Measurements from ENCODE around the gene HHIPL1. TPM values are rescaled to one million over a fixed set of nuclear protein-coding genes. Genes with fewer than 3 reads are reported as not detected.

Gene HHIPL1
- total RNA-seq, 2 donors from 2014 or later, result 3.0 to 3.4 TPM

DNA sequence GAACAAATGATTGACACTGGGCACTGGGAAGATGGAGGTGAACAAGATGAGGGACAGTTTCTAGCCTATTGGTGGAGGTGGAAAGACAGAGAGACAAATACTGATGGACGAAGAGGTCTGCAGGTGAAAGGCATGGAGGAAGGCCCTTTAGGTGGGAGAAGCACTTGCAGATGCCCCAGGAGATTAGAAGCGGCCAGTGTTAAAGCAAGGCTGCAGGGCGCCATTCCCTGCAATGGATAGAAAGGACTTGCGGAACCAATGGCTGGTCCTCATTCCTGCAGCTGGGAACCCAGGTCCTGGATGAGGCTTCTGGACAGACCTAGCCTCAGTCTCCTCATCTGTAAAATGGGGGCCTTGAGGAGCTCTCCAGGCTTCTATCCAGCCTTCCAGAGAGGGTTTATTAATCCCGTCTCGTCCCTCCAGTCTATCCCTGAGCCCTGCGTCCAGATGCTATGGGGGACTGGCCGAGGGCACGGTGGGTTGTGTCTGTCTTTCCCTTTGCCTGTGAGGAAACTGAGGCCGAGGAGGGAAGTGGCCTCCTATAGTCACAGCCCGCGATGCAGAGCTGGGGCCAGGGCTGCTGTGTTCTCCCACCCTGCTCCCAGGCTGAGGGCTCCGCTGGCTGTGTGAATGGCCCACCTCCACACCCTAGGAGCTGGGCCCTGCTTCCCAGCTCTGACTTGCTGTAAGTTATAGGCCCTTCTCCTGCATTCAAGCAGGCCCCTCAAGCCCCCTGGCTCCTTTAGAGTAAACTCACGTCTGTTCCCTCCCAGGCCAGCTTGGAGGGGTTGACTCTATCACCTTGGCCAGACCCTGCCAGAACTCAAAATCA, 72.1 kb downstream of the HHIPL1 start:
- TF ChIP-seq, protein P1, sequence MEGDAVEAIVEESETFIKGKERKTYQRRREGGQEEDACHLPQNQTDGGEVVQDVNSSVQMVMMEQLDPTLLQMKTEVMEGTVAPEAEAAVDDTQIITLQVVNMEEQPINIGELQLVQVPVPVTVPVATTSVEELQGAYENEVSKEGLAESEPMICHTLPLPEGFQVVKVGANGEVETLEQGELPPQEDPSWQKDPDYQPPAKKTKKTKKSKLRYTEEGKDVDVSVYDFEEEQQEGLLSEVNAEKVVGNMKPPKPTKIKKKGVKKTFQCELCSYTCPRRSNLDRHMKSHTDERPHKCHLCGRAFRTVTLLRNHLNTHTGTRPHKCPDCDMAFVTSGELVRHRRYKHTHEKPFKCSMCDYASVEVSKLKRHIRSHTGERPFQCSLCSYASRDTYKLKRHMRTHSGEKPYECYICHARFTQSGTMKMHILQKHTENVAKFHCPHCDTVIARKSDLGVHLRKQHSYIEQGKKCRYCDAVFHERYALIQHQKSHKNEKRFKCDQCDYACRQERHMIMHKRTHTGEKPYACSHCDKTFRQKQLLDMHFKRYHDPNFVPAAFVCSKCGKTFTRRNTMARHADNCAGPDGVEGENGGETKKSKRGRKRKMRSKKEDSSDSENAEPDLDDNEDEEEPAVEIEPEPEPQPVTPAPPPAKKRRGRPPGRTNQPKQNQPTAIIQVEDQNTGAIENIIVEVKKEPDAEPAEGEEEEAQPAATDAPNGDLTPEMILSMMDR (conservative IDR thresholded peaks at IDR 0.05), result no peak
- Histone ChIP-seq H3K27me3 (ENCODE audit: control insufficient read depth, insufficient read depth, low read length, poor library complexity, severe bottlenecking) (no peaks in the 10 kb centered on the region), H3K9ac (ENCODE audit: extremely low read depth, low read length, poor library complexity, severe bottlenecking) (no peak overlapping the region), H3K27ac (ENCODE audit: low read depth, low read length) (no peak overlapping the region), H3K9me3 (ENCODE audit: control insufficient read depth, low read length) (no peaks in the 10 kb centered on the region), H3K36me3 (ENCODE audit: control insufficient read depth, insufficient read depth, low read length) (no peaks in the 10 kb centered on the region), H3K4me3 (ENCODE audit: low read length) (no peak overlapping the region), H3K4me1 (ENCODE audit: control insufficient read depth, insufficient read depth, low read length) (no peaks in the 10 kb centered on the region)
- 96% methylated on average over 9 to 14 of the region's 14 CpGs for WGBS, 2 experiments (ENCODE audit: insufficient coverage in 1 of 2, insufficient read length in 1 of 2)
- Mint-ChIP-seq H3K27ac (no peak overlapping the region), H3K9me3 (peaks cover 7% of the 10 kb centered on the region), H3K27me3 (ENCODE audit: insufficient read depth) (peaks cover 11% of the 10 kb centered on the region), H3K4me1 (peaks cover 4% of the 10 kb centered on the region), H3K36me3 (ENCODE audit: low read depth) (no peaks in the 10 kb centered on the region), H3K4me3 (no peak overlapping the region)
- peak; percentile 36 for DNase-seq

- no peak for DNase-seq
- H3K4me1 Mint-ChIP-seq, result peaks cover 4% of the 10 kb centered on the region
- H3K9ac ChIP-seq (ENCODE audit: extremely low read depth, low read length, poor library complexity, severe bottlenecking), result no peak overlapping the region
- H3K4me1 ChIP-seq (ENCODE audit: control insufficient read depth, insufficient read depth, low read length), result no peaks in the 10 kb centered on the region
- H3K4me3 ChIP-seq (ENCODE audit: low read length), result no peak overlapping the region
- no peak overlapping the region for H3K27ac Mint-ChIP-seq
- no peaks in the 10 kb centered on the region for H3K27me3 ChIP-seq (ENCODE audit: control insufficient read depth, insufficient read depth, low read length, poor library complexity, severe bottlenecking)
- no peaks in the 10 kb centered on the region for H3K36me3 ChIP-seq (ENCODE audit: control insufficient read depth, insufficient read depth, low read length)
- peaks cover 6% of the 10 kb centered on the region for H3K9me3 Mint-ChIP-seq
- H3K27ac ChIP-seq (ENCODE audit: low read depth, low read length), result no peak overlapping the region
- H3K36me3 Mint-ChIP-seq (ENCODE audit: low read depth), result no peaks in the 10 kb centered on the region
- TF ChIP-seq, protein P1 (conservative IDR thresholded peaks at IDR 0.05), result no peak
- 91 to 93% methylated on average over 4 to 5 of the region's 5 CpGs for WGBS, 2 experiments (ENCODE audit: insufficient coverage in 1 of 2, insufficient read length in 1 of 2)
- H3K27me3 Mint-ChIP-seq (ENCODE audit: insufficient read depth), result peaks cover 10% of the 10 kb centered on the region
- no peak overlapping the region for H3K4me3 Mint-ChIP-seq
- no peaks in the 10 kb centered on the region for H3K9me3 ChIP-seq (ENCODE audit: control insufficient read depth, low read length)
These were observed 72.7 kb downstream of the HHIPL1 start for GRCh38 chr14:99717682-99718013.

GRCh38 chr14:99718031-99718810, 73.3 kb downstream of the HHIPL1 start:
- H3K9me3 Mint-ChIP-seq, result peaks cover 2% of the 10 kb centered on the region
- WGBS, 2 experiments (ENCODE audit: insufficient coverage in 1 of 2, insufficient read length in 1 of 2), result 86 to 88% methylated on average over 7 to 14 of the region's 14 CpGs
- peaks cover 4% of the 10 kb centered on the region for H3K4me1 Mint-ChIP-seq
- peak overlapping the region; percentile 32 for H3K27ac ChIP-seq (ENCODE audit: low read depth, low read length)
- no peaks in the 10 kb centered on the region for H3K9me3 ChIP-seq (ENCODE audit: control insufficient read depth, low read length)
- no peaks in the 10 kb centered on the region for H3K4me1 ChIP-seq (ENCODE audit: control insufficient read depth, insufficient read depth, low read length)
- H3K4me3 ChIP-seq (ENCODE audit: low read length), result no peak overlapping the region
- no peak overlapping the region for H3K9ac ChIP-seq (ENCODE audit: extremely low read depth, low read length, poor library complexity, severe bottlenecking)
- TF ChIP-seq, protein P1 (conservative IDR thresholded peaks at IDR 0.05), result no peak
- H3K27me3 ChIP-seq (ENCODE audit: control insufficient read depth, insufficient read depth, low read length, poor library complexity, severe bottlenecking), result no peaks in the 10 kb centered on the region
- H3K27me3 Mint-ChIP-seq (ENCODE audit: insufficient read depth), result peaks cover 6% of the 10 kb centered on the region
- H3K36me3 ChIP-seq (ENCODE audit: control insufficient read depth, insufficient read depth, low read length), result no peaks in the 10 kb centered on the region
- H3K27ac Mint-ChIP-seq, result no peak overlapping the region
- no peak overlapping the region for H3K4me3 Mint-ChIP-seq
- peak; percentile 54 for DNase-seq
- H3K36me3 Mint-ChIP-seq (ENCODE audit: low read depth), result no peaks in the 10 kb centered on the region
